GM18511 (cell line): ENCODE results near the gene BCL2L12.
"Not testable (repeated sequence)": the region's sequence is repeated elsewhere in the genome, so short reads cannot be mapped to it uniquely, and the experiment has no call there.

Experiments
- ATAC-seq: cut with Tn5 transposase; IDR thresholded peaks from one replicate; pipeline ENCODE4 v1.9.1; 2021; ENCODE audit warnings: mild to moderate bottlenecking, moderate library complexity; ENCODE audit not compliant: unreplicated experiment

The BCL2L12 gene

DNA sequence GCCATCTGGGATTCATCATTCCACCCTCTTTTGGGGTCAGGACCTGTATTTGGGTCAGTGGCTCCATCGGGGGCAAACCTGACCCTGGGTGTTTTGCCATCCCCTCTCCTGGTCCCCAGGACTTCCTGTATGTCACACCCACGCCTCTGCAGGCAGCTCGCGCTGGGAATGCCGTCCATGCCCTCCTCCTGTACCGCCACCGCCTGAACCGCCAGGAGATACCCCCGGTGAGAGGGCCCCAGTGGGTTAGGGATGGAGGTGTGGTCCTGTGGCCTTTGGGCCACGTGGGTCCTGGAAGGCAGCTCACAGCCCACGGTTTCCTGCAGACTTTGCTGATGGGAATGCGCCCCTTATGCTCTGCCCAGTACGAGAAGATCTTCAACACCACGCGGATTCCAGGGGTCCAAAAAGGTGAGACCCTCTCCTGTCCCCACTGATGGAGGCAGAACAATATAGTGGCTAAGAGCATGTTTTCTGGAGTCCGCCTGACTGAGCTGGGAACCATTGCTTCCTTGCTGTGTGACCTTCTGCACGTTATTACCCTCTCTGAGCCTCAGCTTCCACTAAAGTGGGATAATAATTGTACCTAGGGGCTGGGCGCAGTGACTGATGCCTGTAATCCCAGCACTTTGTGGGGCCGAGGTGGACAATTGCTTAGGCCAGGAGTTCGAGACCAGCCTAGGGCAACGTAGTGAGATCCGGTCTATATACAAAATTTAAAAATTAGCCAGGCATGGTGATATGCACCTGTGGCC lies 39.3 kb downstream of the BCL2L12 start:
- ATAC-seq, result no peak

DNA sequence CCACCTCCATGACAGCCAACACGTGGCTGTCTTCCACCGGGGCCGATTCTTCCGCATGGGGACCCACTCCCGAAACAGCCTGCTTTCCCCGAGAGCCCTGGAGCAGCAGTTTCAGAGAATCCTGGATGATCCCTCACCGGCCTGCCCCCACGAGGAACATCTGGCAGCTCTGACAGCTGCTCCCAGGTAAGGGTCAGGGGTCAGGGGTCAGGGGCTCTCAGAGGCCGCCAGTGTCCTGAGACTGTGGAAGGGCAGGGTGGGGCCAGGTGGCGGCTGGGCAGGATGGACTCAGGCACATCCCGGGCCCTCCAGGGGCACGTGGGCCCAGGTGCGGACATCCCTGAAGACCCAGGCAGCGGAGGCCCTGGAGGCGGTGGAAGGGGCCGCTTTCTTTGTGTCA lies 40.2 kb downstream of the BCL2L12 start:
- no peak for ATAC-seq

DNA sequence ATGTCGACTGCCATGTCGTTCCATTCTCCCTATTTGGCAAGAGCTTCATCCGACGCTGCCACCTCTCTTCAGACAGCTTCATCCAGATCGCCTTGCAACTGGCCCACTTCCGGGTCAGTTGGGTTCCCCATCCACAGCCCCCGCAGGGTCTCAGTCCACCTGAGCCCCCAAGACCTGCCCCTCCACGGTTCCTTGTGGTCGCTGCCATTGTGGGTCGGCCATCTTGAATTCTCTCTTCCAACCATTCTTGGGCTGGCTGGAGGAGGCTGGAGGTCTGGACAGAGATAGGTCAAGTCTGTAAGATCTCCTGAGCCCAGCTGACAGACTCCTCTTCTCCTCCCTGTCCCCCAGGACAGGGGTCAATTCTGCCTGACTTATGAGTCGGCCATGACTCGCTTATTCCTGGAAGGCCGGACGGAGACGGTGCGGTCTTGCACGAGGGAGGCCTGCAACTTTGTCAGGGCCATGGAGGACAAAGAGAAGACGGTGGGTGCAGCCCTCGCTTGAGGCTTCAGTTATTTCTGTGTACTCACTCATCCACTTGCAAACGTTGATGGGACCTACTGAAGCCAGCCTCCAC lies 44.7 kb downstream of the BCL2L12 start:
- ATAC-seq, result no peak

DNA sequence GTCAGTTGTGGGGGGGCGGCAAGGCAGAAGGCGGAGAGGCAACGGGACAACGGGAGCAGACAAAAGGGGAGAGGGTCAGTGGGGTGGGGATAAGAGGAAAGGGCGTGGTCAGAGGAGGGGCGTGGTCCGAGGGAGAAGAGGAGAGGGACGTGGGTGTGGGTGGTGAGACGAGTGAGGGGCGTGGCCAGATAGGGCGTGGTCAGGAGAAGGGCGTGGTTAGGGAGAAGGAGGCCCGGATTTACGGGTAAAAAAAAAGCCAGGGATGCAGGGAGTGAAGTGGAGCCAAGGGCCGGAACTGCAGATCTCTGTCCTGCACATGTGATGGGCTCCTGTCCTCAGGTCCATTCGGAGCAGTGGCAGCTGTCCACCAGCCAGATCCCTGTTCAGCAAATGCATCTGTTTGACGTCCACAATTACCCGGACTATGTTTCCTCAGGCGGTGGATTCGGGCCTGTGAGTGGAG lies 46.7 kb downstream of the BCL2L12 start:
- no peak for ATAC-seq

DNA sequence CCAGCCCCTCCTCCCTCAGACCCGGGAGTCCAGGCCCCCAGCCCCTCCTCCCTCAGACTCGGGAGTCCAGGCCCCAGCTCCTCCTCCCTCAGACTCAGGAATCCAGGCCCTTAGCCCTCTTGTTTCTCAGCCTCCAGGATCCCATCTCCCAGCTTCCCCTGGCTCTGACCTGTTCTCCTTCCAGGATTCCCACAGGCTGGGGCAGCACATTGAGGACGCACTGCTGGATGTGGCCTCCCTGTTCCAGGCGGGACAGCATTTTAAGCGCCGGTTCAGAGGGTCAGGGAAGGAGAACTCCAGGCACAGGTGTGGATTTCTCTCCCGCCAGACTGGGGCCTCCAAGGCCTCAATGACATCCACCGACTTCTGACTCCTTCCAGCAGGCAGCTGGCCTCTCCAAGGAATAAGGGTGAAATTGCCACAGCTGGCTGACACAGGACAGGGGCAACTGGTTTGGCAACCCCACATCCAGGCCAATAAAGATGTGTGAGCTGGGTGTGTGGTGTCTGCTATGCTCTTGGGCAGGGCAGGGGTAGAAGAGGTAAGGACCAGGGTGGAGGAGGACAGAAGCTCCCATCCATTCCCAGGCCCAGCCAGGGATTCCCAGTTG lies 47.6 kb downstream of the BCL2L12 start:
- ATAC-seq, result no peak

GRCh38 chr19:49716154-49716553 lies 50.4 kb downstream of the BCL2L12 start:
- no peak for ATAC-seq

GRCh38 chr19:49718511-49718910 lies 52.8 kb downstream of the BCL2L12 start:
- ATAC-seq, result no peak

DNA sequence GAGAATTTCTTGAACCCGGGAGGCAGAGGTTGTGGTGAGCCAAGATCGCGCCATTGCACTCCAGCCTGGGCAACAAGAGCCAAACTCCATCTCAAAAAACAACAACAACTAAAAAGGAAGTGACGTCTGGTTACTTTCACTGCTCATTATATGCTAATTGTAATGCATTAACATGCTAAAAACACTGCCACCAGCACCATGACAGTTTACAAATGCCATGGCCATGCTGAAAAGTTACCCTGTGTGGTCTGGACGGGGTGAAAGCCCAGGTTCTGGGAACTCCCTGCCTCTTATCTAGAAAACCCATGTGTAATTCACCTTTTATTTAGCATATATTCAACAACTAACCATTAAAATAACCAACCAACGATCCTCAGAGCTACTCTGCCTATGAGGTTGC lies 53.3 kb downstream of the BCL2L12 start:
- no peak for ATAC-seq

DNA sequence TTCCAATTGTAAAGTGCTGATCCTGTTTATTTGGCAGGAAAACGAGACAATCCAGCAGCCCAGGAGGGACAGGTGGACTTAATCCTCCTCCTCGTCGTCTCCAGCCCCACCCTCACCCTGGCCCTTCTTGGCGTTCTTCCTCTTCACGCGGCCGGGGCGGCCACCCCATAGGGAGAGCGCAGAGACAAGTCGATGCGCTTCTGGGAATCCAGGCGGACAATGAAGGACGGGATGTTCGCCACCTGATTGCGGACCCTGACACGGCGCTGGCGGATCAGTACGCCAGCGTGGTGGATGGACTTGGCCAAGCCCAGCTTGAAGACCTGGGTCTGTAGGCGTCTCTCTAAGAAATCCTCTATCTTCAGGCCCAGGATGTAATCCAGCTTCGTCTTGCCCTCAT lies 53.7 kb downstream of the BCL2L12 start:
- ATAC-seq, result not testable (repeated sequence)
